ENCODE results near the gene SERTM2. TPM values are rescaled to one million over a fixed set of nuclear protein-coding genes. Genes with fewer than 3 reads are reported as not detected.

Gene SERTM2
- total and polyA plus RNA-seq, 2 experiments from 2014 or later = 0.27 to 0.59 TPM

DNA sequence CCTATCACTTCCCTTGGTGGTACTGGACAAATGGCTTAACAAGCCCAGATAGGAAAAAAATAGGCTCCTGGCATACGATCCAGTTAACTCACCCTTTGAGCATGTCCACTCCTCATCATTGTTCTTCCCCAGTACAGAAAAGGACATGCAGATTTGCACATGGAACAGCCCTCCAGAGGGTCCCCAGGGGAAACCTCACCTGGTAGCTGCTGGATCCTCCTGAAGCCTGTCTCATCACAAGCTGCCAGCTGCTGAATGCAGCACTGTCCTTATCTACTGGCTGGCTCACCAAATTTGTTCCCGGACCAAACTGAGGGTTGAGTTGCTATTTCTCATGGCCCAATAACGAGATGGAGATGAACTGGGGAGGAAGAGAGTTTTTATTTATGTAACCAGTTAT, 49.4 kb downstream of the SERTM2 start:
- H3K27ac Mint-ChIP-seq = no peak overlapping the region
- no peaks in the 10 kb centered on the region; the same call in 2 of the 3 replicates for H3K9me3 Mint-ChIP-seq

More for the DNA sequence above, 49.4 kb downstream of the SERTM2 start:
- Histone ChIP-seq H3K4me2 (no peak overlapping the region), H4K20me1 (replicated peaks; ENCODE audit: insufficient read depth) (no peaks in the 10 kb centered on the region), H2AFZ (no peak overlapping the region), H3K27ac (ENCODE audit: low read depth) (no peak overlapping the region), H3K79me2 (replicated peaks; ENCODE audit: insufficient read depth) (no peaks in the 10 kb centered on the region), H3K27me3 (ENCODE audit: insufficient read depth) (no peaks in the 10 kb centered on the region), H3K4me1 (ENCODE audit: insufficient read depth) (peaks cover 13% of the 10 kb centered on the region; the same call in 1 of the 2 replicates), H3F3A (replicated peaks; ENCODE audit: low read depth) (no peaks in the 10 kb centered on the region), H3K4me3 (no peak overlapping the region), H3K36me3 (ENCODE audit: insufficient read depth) (no peaks in the 10 kb centered on the region), H3K9me2 (ENCODE audit: insufficient read depth) (no peaks in the 10 kb centered on the region)
- no peak overlapping the region for H3K4me3 Mint-ChIP-seq
- ATAC-seq (no peak), DNase-seq (ENCODE audit: low spot score) (no peak)
- H3K4me1 Mint-ChIP-seq = peaks cover 6% of the 10 kb centered on the region
- TF ChIP-seq EZH2phosphoT487 (IDR thresholded peaks at IDR 0.05; ENCODE audit: unreplicated experiment) (no peak), ZNF114 (CRISPR knock-in tag; IDR thresholded peaks at IDR 0.05) (no peak), ZNF331 (CRISPR knock-in tag; IDR thresholded peaks at IDR 0.05; ENCODE audit: low read depth) (no peak), NANOG (IDR thresholded peaks at IDR 0.05; ENCODE audit: borderline replicate concordance) (no peak), EZH2 (IDR thresholded peaks at IDR 0.05; ENCODE audit: low read depth, unreplicated experiment) (no peak), STAT1 (IDR thresholded peaks at IDR 0.05; ENCODE audit: unreplicated experiment) (no peak), CREB1 (CRISPR knock-in tag; IDR thresholded peaks at IDR 0.05; ENCODE audit: low read depth) (no peak), JUNB (IDR thresholded peaks at IDR 0.05; ENCODE audit: unreplicated experiment) (no peak)
- TF ChIP-seq, protein P1, sequence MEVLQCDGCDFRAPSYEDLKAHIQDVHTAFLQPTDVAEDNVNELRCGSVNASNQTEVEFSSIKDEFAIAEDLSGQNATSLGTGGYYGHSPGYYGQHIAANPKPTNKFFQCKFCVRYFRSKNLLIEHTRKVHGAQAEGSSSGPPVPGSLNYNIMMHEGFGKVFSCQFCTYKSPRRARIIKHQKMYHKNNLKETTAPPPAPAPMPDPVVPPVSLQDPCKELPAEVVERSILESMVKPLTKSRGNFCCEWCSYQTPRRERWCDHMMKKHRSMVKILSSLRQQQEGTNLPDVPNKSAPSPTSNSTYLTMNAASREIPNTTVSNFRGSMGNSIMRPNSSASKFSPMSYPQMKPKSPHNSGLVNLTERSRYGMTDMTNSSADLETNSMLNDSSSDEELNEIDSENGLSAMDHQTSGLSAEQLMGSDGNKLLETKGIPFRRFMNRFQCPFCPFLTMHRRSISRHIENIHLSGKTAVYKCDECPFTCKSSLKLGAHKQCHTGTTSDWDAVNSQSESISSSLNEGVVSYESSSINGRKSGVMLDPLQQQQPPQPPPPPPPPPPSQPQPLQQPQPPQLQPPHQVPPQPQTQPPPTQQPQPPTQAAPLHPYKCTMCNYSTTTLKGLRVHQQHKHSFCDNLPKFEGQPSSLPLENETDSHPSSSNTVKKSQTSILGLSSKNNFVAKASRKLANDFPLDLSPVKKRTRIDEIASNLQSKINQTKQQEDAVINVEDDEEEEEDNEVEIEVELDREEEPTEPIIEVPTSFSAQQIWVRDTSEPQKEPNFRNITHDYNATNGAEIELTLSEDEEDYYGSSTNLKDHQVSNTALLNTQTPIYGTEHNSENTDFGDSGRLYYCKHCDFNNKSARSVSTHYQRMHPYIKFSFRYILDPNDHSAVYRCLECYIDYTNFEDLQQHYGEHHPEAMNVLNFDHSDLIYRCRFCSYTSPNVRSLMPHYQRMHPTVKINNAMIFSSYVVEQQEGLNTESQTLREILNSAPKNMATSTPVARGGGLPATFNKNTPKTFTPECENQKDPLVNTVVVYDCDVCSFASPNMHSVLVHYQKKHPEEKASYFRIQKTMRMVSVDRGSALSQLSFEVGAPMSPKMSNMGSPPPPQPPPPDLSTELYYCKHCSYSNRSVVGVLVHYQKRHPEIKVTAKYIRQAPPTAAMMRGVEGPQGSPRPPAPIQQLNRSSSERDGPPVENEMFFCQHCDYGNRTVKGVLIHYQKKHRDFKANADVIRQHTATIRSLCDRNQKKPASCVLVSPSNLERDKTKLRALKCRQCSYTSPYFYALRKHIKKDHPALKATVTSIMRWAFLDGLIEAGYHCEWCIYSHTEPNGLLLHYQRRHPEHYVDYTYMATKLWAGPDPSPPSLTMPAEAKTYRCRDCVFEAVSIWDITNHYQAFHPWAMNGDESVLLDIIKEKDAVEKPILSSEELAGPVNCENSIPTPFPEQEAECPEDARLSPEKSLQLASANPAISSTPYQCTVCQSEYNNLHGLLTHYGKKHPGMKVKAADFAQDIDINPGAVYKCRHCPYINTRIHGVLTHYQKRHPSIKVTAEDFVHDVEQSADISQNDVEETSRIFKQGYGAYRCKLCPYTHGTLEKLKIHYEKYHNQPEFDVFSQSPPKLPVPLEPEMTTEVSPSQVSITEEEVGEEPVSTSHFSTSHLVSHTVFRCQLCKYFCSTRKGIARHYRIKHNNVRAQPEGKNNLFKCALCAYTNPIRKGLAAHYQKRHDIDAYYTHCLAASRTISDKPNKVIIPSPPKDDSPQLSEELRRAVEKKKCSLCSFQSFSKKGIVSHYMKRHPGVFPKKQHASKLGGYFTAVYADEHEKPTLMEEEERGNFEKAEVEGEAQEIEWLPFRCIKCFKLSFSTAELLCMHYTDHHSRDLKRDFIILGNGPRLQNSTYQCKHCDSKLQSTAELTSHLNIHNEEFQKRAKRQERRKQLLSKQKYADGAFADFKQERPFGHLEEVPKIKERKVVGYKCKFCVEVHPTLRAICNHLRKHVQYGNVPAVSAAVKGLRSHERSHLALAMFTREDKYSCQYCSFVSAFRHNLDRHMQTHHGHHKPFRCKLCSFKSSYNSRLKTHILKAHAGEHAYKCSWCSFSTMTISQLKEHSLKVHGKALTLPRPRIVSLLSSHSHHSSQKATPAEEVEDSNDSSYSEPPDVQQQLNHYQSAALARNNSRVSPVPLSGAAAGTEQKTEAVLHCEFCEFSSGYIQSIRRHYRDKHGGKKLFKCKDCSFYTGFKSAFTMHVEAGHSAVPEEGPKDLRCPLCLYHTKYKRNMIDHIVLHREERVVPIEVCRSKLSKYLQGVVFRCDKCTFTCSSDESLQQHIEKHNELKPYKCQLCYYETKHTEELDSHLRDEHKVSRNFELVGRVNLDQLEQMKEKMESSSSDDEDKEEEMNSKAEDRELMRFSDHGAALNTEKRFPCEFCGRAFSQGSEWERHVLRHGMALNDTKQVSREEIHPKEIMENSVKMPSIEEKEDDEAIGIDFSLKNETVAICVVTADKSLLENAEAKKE (CRISPR knock-in tag; IDR thresholded peaks at IDR 0.05) = no peak
- H3K36me3 Mint-ChIP-seq (ENCODE audit: low read depth) = no peaks in the 10 kb centered on the region
- H3K27me3 Mint-ChIP-seq (ENCODE audit: insufficient read depth, low read depth, poor library complexity) = no peaks in the 10 kb centered on the region

All from GM23338 (cell line).